DND-41 (cell line): ENCODE data around the gene GPR55.

Source experiments
- ATAC-seq: fragments of 200-7000 bp; cut with Tn5 transposase; 3 replicates; pipeline ENCODE4 v1.9.1; 2021; ENCODE audit warnings: low read depth; ENCODE audit not compliant: insufficient read depth
- DNase-seq: peaks from one replicate; pipeline ENCODE4 v3.0.0-alpha.2; 2020
- H2AFZ ChIP-seq: 2 replicates; pipeline ENCODE4 v1.6.0; 2012; ENCODE audit warnings: low read depth, low read length
- H3K27ac ChIP-seq: 2 replicates; pipeline ENCODE4 v1.5.1; 2012; ENCODE audit warnings: low read length, inconsistent platforms
- H3K27me3 ChIP-seq: fragments of 200-600 bp; sonication (generic); 2 replicates; pipeline ENCODE4 v1.6.0; 2012; ENCODE audit warnings: low read length, mild to moderate bottlenecking, inconsistent platforms; ENCODE audit not compliant: insufficient read depth, poor library complexity
- H3K36me3 ChIP-seq: 2 replicates; pipeline ENCODE4 v1.5.1; 2012; ENCODE audit warnings: low read length, inconsistent platforms; ENCODE audit not compliant: insufficient read depth
- H3K4me1 ChIP-seq: 2 replicates; pipeline ENCODE4 v1.5.1; 2012; ENCODE audit warnings: mild to moderate bottlenecking, low read length; ENCODE audit not compliant: insufficient read depth
- H3K4me2 ChIP-seq: 2 replicates; pipeline ENCODE4 v1.6.0; 2012; ENCODE audit warnings: mild to moderate bottlenecking, moderate library complexity, low read length, inconsistent platforms; ENCODE audit not compliant: insufficient read depth
- H3K4me3 ChIP-seq, 2 experiments: fragments of 200-600 bp in 1 of 2; shearing (Covaris generic) in 1 of 2; 2 replicates each; pipeline ENCODE4 v1.5.1; 2012 to 2016; ENCODE audit warnings: inconsistent platforms in 2 of 2, low read length in 2 of 2, mild to moderate bottlenecking in 2 of 2, low read depth in 1 of 2, moderate library complexity in 1 of 2
- H3K79me2 ChIP-seq: 2 replicates; pipeline ENCODE4 v1.6.0; 2012; ENCODE audit warnings: low read length, inconsistent platforms; ENCODE audit not compliant: insufficient read depth
- H3K9ac ChIP-seq: 2 replicates; pipeline ENCODE4 v1.6.0; 2012; ENCODE audit warnings: low read depth, mild to moderate bottlenecking, inconsistent platforms, low read length, moderate library complexity
- H3K9me3 ChIP-seq: 2 replicates; pipeline ENCODE4 v1.5.1; 2012; ENCODE audit warnings: low read length, moderate library complexity, mild to moderate bottlenecking, inconsistent platforms; ENCODE audit not compliant: insufficient read depth, severe bottlenecking
- H4K20me1 ChIP-seq: 2 replicates; pipeline ENCODE4 v1.6.0; 2012; ENCODE audit warnings: low read length; ENCODE audit not compliant: insufficient read depth
- EZH2 ChIP-seq: IDR thresholded peaks from 3 replicates; pipeline ENCODE4 v1.6.1; 2012; ENCODE audit warnings: borderline replicate concordance, low read depth, mild to moderate bottlenecking, moderate library complexity, low read length, inconsistent platforms; ENCODE audit not compliant: severe bottlenecking
- TF ChIP-seq, protein P1 (sequence below): IDR thresholded peaks from 2 replicates; pipeline ENCODE4 v1.5.1; 2012; ENCODE audit warnings: borderline replicate concordance, low read length, moderate library complexity, mild to moderate bottlenecking; ENCODE audit not compliant: poor library complexity, severe bottlenecking; ENCODE audit errors: extremely low read depth

Gene GPR55

DNA sequence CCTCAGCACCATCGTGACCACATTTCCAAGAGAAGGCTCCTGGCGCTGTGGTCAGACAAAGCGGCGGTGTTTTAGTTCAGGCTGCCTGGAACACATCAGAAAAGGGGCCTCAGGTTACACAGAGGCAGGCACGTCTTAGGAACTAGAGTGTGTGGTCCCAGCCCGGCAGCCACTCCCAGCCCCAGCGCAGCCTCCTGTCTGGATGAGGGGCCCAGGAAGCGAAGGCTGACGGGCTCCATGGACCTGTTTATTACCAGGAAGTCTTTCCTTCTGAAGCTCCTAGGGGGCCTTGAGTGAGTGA lies 10.0 kb upstream of the GPR55 start:
- TF ChIP-seq, protein P1, sequence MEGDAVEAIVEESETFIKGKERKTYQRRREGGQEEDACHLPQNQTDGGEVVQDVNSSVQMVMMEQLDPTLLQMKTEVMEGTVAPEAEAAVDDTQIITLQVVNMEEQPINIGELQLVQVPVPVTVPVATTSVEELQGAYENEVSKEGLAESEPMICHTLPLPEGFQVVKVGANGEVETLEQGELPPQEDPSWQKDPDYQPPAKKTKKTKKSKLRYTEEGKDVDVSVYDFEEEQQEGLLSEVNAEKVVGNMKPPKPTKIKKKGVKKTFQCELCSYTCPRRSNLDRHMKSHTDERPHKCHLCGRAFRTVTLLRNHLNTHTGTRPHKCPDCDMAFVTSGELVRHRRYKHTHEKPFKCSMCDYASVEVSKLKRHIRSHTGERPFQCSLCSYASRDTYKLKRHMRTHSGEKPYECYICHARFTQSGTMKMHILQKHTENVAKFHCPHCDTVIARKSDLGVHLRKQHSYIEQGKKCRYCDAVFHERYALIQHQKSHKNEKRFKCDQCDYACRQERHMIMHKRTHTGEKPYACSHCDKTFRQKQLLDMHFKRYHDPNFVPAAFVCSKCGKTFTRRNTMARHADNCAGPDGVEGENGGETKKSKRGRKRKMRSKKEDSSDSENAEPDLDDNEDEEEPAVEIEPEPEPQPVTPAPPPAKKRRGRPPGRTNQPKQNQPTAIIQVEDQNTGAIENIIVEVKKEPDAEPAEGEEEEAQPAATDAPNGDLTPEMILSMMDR = no peak
- no peak for TF ChIP-seq EZH2
- ATAC-seq (no peak), DNase-seq (no peak)
- H3K9ac ChIP-seq = no peak overlapping the region
- no peak overlapping the region for H3K4me3 ChIP-seq
- no peak overlapping the region for H3K27ac ChIP-seq
- H3K4me1 ChIP-seq = no peaks in the 10 kb centered on the region
- no peak overlapping the region for H2AFZ ChIP-seq
- H3K79me2 ChIP-seq = no peaks in the 10 kb centered on the region
- no peak overlapping the region for H3K4me2 ChIP-seq
- no peaks in the 10 kb centered on the region for H4K20me1 ChIP-seq
- H3K36me3 ChIP-seq = no peaks in the 10 kb centered on the region
- no peaks in the 10 kb centered on the region for H3K27me3 ChIP-seq
- H3K9me3 ChIP-seq = no peaks in the 10 kb centered on the region

DNA sequence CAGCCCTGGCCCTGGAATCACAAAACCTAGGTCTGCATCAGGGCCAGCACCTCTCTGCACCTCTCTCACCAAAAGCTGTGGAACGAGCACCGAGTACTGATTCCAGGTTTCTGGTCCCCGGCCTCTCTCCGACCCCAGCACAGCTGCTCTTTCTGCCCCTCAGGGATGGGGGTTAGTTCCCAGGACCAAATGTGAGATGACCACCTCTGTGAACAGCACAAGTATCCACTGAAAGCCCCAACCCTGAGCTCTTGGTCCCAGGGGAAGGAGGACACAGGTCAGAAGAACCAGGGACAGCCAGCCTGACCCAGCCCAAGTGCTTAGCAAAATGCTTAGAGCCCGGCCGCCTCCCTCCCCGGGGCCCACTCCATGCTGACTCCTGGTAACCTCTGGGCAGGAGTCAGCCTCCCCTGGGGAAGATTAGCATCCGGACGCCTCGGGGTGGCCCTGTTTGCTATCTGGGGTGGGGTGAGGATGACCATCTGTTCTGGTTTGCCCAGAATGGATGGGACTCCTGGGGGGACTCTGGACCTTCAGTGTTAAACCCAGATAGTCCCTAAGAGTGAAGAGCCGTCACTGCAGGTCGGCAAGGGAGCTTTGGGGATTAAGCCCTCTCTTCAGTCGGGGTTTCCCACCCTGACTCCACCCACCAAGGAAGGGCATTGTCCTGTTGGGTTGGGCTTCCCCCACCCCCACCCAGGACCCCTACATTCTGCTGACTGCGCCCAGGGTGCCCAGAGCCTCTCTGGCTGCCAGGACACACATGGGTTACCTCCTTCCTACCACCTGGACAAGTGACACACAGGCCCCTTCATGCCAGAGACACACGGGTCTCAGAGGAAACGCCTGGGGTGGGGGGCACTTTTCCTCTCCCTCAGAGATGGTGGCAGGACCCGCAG lies 9.4 kb upstream of the GPR55 start:
- Histone ChIP-seq H3K4me2 (no peak overlapping the region), H3K27ac (no peak overlapping the region), H4K20me1 (no peaks in the 10 kb centered on the region), H3K27me3 (no peaks in the 10 kb centered on the region), H3K9me3 (no peaks in the 10 kb centered on the region), H3K79me2 (no peaks in the 10 kb centered on the region), H3K9ac (no peak overlapping the region), H2AFZ (no peak overlapping the region), H3K4me1 (no peaks in the 10 kb centered on the region), H3K36me3 (no peaks in the 10 kb centered on the region), H3K4me3 (no peak overlapping the region)
- no peak for ATAC-seq
- no peak for DNase-seq
- TF ChIP-seq, protein P1 = no peak
- no peak for TF ChIP-seq EZH2

GRCh38 chr2:230933521-230934180 lies 8.6 kb upstream of the GPR55 start:
- no peak for ATAC-seq
- DNase-seq = no peak
- Histone ChIP-seq H3K27me3 (no peaks in the 10 kb centered on the region), H3K27ac (no peak overlapping the region), H3K79me2 (no peaks in the 10 kb centered on the region), H4K20me1 (no peaks in the 10 kb centered on the region), H3K9me3 (no peaks in the 10 kb centered on the region), H2AFZ (no peak overlapping the region), H3K9ac (no peak overlapping the region), H3K4me1 (no peaks in the 10 kb centered on the region), H3K4me3 (no peak overlapping the region), H3K36me3 (no peaks in the 10 kb centered on the region), H3K4me2 (no peak overlapping the region)
- TF ChIP-seq EZH2 = no peak
- TF ChIP-seq, protein P1 = no peak
